ENCODE measurements around the gene LRSAM1.

LRSAM1 gene

GRCh38 chr9:127535834-127536233 lies 84.5 kb downstream of the LRSAM1 start:
- Histone ChIP-seq H2AFZ (ENCODE audit: low read depth, low read length) (no peak overlapping the region), H3K4me2 (ENCODE audit: low read length) (no peak overlapping the region), H3K4me3 (ENCODE audit: low read length) (no peak overlapping the region), H3K4me1 (ENCODE audit: low read length) (no peaks in the 10 kb centered on the region), H4K20me1 (ENCODE audit: insufficient read depth, low read length) (no peaks in the 10 kb centered on the region), H3K9me3 (ENCODE audit: insufficient read depth, low read length) (no peaks in the 10 kb centered on the region), H3K27me3 (ENCODE audit: low read depth, low read length) (no peaks in the 10 kb centered on the region), H3K9ac (ENCODE audit: low read length) (no peak overlapping the region), H3K27ac (ENCODE audit: low read length) (no peak overlapping the region), H3K36me3 (replicated peaks; ENCODE audit: low read depth, low read length) (no peaks in the 10 kb centered on the region), H3K79me2 (ENCODE audit: low read length) (no peaks in the 10 kb centered on the region)
- no peak for TF ChIP-seq CTCF (IDR thresholded peaks at IDR 0.05; ENCODE audit: low read depth, low read length)
- TF ChIP-seq EZH2phosphoT487 (IDR thresholded peaks at IDR 0.05; ENCODE audit: low read depth) = no peak

GRCh38 chr9:127536499-127536898 lies 85.2 kb downstream of the LRSAM1 start:
- Histone ChIP-seq H4K20me1 (ENCODE audit: insufficient read depth, low read length) (no peaks in the 10 kb centered on the region), H3K36me3 (replicated peaks; ENCODE audit: low read depth, low read length) (no peaks in the 10 kb centered on the region), H3K27ac (ENCODE audit: low read length) (no peak overlapping the region), H2AFZ (ENCODE audit: low read depth, low read length) (no peak overlapping the region), H3K4me1 (ENCODE audit: low read length) (no peaks in the 10 kb centered on the region), H3K9me3 (ENCODE audit: insufficient read depth, low read length) (no peaks in the 10 kb centered on the region), H3K9ac (ENCODE audit: low read length) (no peak overlapping the region), H3K4me3 (ENCODE audit: low read length) (no peak overlapping the region), H3K79me2 (ENCODE audit: low read length) (no peaks in the 10 kb centered on the region), H3K4me2 (ENCODE audit: low read length) (no peak overlapping the region), H3K27me3 (ENCODE audit: low read depth, low read length) (no peaks in the 10 kb centered on the region)
- TF ChIP-seq EZH2phosphoT487 (IDR thresholded peaks at IDR 0.05; ENCODE audit: low read depth) (no peak), CTCF (IDR thresholded peaks at IDR 0.05; ENCODE audit: low read depth, low read length) (no peak)

GRCh38 chr9:127537014-127537413 lies 85.7 kb downstream of the LRSAM1 start:
- no peak overlapping the region for H3K9ac ChIP-seq (ENCODE audit: low read length)

GRCh38 chr9:127537792-127538191 lies 86.5 kb downstream of the LRSAM1 start:
- no peaks in the 10 kb centered on the region for H3K36me3 ChIP-seq (replicated peaks; ENCODE audit: low read depth, low read length)
- H3K79me2 ChIP-seq (ENCODE audit: low read length) = no peaks in the 10 kb centered on the region
- TF ChIP-seq EZH2phosphoT487 (IDR thresholded peaks at IDR 0.05; ENCODE audit: low read depth) = no peak
- TF ChIP-seq CTCF (IDR thresholded peaks at IDR 0.05; ENCODE audit: low read depth, low read length) = peak; percentile 23; the same call in 1 of the 2 replicates
- H2AFZ ChIP-seq (ENCODE audit: low read depth, low read length) = no peak overlapping the region
- H3K9me3 ChIP-seq (ENCODE audit: insufficient read depth, low read length) = no peaks in the 10 kb centered on the region
- no peaks in the 10 kb centered on the region for H4K20me1 ChIP-seq (ENCODE audit: insufficient read depth, low read length)
- no peak overlapping the region for H3K9ac ChIP-seq (ENCODE audit: low read length)
- H3K27ac ChIP-seq (ENCODE audit: low read length) = no peak overlapping the region
- no peak overlapping the region for H3K4me2 ChIP-seq (ENCODE audit: low read length)
- no peaks in the 10 kb centered on the region for H3K4me1 ChIP-seq (ENCODE audit: low read length)
- H3K4me3 ChIP-seq (ENCODE audit: low read length) = no peak overlapping the region
- H3K27me3 ChIP-seq (ENCODE audit: low read depth, low read length) = no peaks in the 10 kb centered on the region

More at GRCh38 chr9:127537014-127537413, 85.7 kb downstream of the LRSAM1 start:
- H4K20me1 ChIP-seq (ENCODE audit: insufficient read depth, low read length) = no peaks in the 10 kb centered on the region
- no peaks in the 10 kb centered on the region for H3K36me3 ChIP-seq (replicated peaks; ENCODE audit: low read depth, low read length)
- no peak overlapping the region for H3K27ac ChIP-seq (ENCODE audit: low read length)
- H3K79me2 ChIP-seq (ENCODE audit: low read length) = no peaks in the 10 kb centered on the region
- no peak overlapping the region for H3K4me2 ChIP-seq (ENCODE audit: low read length)
- TF ChIP-seq EZH2phosphoT487 (IDR thresholded peaks at IDR 0.05; ENCODE audit: low read depth) (no peak), CTCF (IDR thresholded peaks at IDR 0.05; ENCODE audit: low read depth, low read length) (no peak)
- H3K4me3 ChIP-seq (ENCODE audit: low read length) = no peak overlapping the region
- no peaks in the 10 kb centered on the region for H3K27me3 ChIP-seq (ENCODE audit: low read depth, low read length)
- H2AFZ ChIP-seq (ENCODE audit: low read depth, low read length) = no peak overlapping the region
- no peaks in the 10 kb centered on the region for H3K9me3 ChIP-seq (ENCODE audit: insufficient read depth, low read length)
- H3K4me1 ChIP-seq (ENCODE audit: low read length) = no peaks in the 10 kb centered on the region
